HepG2 (cell line): ENCODE results near the gene PRMT5. TPM values are rescaled to one million over a fixed set of nuclear protein-coding genes. Genes with fewer than 3 reads are reported as not detected.

Source experiments
- ATAC-seq: fragments of 200-7000 bp; cut with Tn5 transposase; 3 replicates; pipeline ENCODE4 v1.9.1; 2020; ENCODE audit warnings: mild to moderate bottlenecking, moderate library complexity
- BruUV-seq: library from RNA; stranded (reverse); fragments of 400-500 nt; replicated peaks from 2 replicates; lab custom pipeline; 2021; lab: Mats Ljungman, UMichigan
- CTCF ChIA-PET: fragments of 300-600 bp; formaldehyde crosslinking; extraction: SDS; loops from one replicate; lab custom pipeline; 2021; ENCODE audit warnings: low total read pairs, inconsistent platforms, low intra/inter-chr PET ratio; lab: Yijun Ruan, JAX
- POLR2A ChIA-PET: fragments of 350-600 bp; sonication (Branson Sonifier 250); formaldehyde crosslinking; loops from one replicate; lab custom pipeline; 2020; ENCODE audit warnings: antibody characterized with exemption, inconsistent platforms; lab: Yijun Ruan, JAX
- DNase-seq: peaks from one replicate; pipeline ENCODE4 v3.0.0-alpha.2; 2015; ENCODE audit warnings: low spot score
- FAIRE-seq: peaks from 3 replicates; lab custom pipeline; 2011; peaks lifted over from hg19 to GRCh38; lab: Jason Lieb, UNC
- H2AFZ ChIP-seq: one replicate; pipeline ENCODE4 v1.6.1; 2011; ENCODE audit warnings: low read length, inconsistent platforms
- H3K27ac ChIP-seq: fragments of 300-600 bp; 3 replicates; pipeline ENCODE4 v1.8.0; 2011; ENCODE audit warnings: mixed run types, mild to moderate bottlenecking, mixed read lengths, low read length, inconsistent platforms; ENCODE audit not compliant: insufficient read depth; ENCODE audit errors: extremely low read length
- H3K27me3 ChIP-seq, 2 experiments: fragments of 200-600 bp in 1 of 2; 2 replicates in 1 of 2; 3 replicates in 1 of 2; pipeline versions ENCODE4 v1.6.0 to v1.8.0; 2011; ENCODE audit warnings: low read length in 2 of 2, mild to moderate bottlenecking in 2 of 2, moderate library complexity in 2 of 2, inconsistent platforms in 1 of 2; ENCODE audit not compliant: insufficient read depth in 2 of 2, control insufficient read depth in 1 of 2
- H3K36me3 ChIP-seq, 2 experiments: fragments of 200-600 bp in 1 of 2; replicated peaks in 1 of 2; 2 replicates in 1 of 2; 3 replicates in 1 of 2; pipeline versions ENCODE4 v1.5.1 to v1.8.0; 2011; ENCODE audit warnings: low read length in 2 of 2, inconsistent platforms in 1 of 2; ENCODE audit not compliant: insufficient read depth in 2 of 2, control insufficient read depth in 1 of 2
- H3K4me1 ChIP-seq: 2 replicates; pipeline ENCODE4 v1.5.1; 2012; ENCODE audit warnings: low read length, inconsistent platforms; ENCODE audit not compliant: insufficient read depth
- H3K4me2 ChIP-seq: 2 replicates; pipeline ENCODE4 v1.6.0; 2011; ENCODE audit warnings: low read depth, low read length, inconsistent platforms
- H3K4me3 ChIP-seq, 3 experiments: fragments of 200-600 bp in 1 of 3; sonication (generic), shearing (Covaris generic) in 1 of 3; replicated peaks in 1 of 3; 2 replicates each; pipeline ENCODE4 v1.5.1; 2011 to 2016; ENCODE audit warnings: low read length in 3 of 3, inconsistent platforms in 2 of 3, low read depth in 2 of 3, mild to moderate bottlenecking in 2 of 3, control low read depth in 1 of 3, mixed read lengths in 1 of 3; ENCODE audit not compliant: insufficient read depth in 1 of 3
- H3K79me2 ChIP-seq: one replicate; pipeline ENCODE4 v1.6.1; 2011; ENCODE audit warnings: low read length, inconsistent platforms; ENCODE audit not compliant: insufficient read depth
- H3K9ac ChIP-seq: 2 replicates; pipeline ENCODE4 v1.6.0; 2011; ENCODE audit warnings: mild to moderate bottlenecking, low read depth, low read length, inconsistent platforms; ENCODE audit not compliant: insufficient read depth
- H3K9me3 ChIP-seq: 2 replicates; pipeline ENCODE4 v1.5.1; 2012; ENCODE audit warnings: mild to moderate bottlenecking, low read length
- H4K20me1 ChIP-seq: 2 replicates; pipeline ENCODE4 v1.6.0; 2011; ENCODE audit warnings: inconsistent platforms, mild to moderate bottlenecking, low read length, moderate library complexity; ENCODE audit not compliant: insufficient read depth
- CHD2 ChIP-seq: IDR thresholded peaks from 2 replicates; pipeline ENCODE4 v1.6.1; 2011; ENCODE audit warnings: low read depth, low read length, improper control_type of control experiment
- KDM6A ChIP-seq: IDR thresholded peaks from 2 replicates; pipeline ENCODE4 v1.6.1; 2016; ENCODE audit warnings: low read depth
- LBX2 ChIP-seq: sonication (generic); formaldehyde crosslinking; IDR thresholded peaks from 2 replicates; pipeline ENCODE4 v1.5.0; 2020; ENCODE audit warnings: missing genetic modification reagents, mild to moderate bottlenecking, borderline replicate concordance
- PRDM15 ChIP-seq: sonication (generic); formaldehyde crosslinking; IDR thresholded peaks from 2 replicates; pipeline ENCODE4 v1.4.0; 2020; ENCODE audit warnings: missing genetic modification reagents
- ZBTB3 ChIP-seq: sonication (generic); formaldehyde crosslinking; IDR thresholded peaks from 2 replicates; pipeline ENCODE4 v1.4.0; 2020; ENCODE audit warnings: low read depth, mild to moderate bottlenecking, moderate library complexity, missing genetic modification reagents, borderline replicate concordance
- ZNF275 ChIP-seq: sonication (generic); formaldehyde crosslinking; IDR thresholded peaks from 2 replicates; pipeline ENCODE4 v1.8.0; 2022; ENCODE audit warnings: missing genetic modification reagents, mild to moderate bottlenecking, inconsistent platforms, borderline replicate concordance
- ZNF432 ChIP-seq: sonication (generic); formaldehyde crosslinking; IDR thresholded peaks from 2 replicates; pipeline ENCODE4 v1.5.0; 2020; ENCODE audit warnings: missing genetic modification reagents, mild to moderate bottlenecking, borderline replicate concordance
- ZNF687 ChIP-seq: sonication (generic); formaldehyde crosslinking; IDR thresholded peaks from 2 replicates; pipeline ENCODE4 v1.5.1; 2020; ENCODE audit warnings: mild to moderate bottlenecking, missing genetic modification reagents, moderate library complexity
- ZNF709 ChIP-seq: sonication (generic); formaldehyde crosslinking; IDR thresholded peaks from 2 replicates; pipeline ENCODE4 v1.5.0; 2020; ENCODE audit warnings: mild to moderate bottlenecking, missing genetic modification reagents
- ZNF710 ChIP-seq: sonication (generic); formaldehyde crosslinking; IDR thresholded peaks from 2 replicates; pipeline ENCODE4 v1.5.0; 2020; ENCODE audit warnings: mild to moderate bottlenecking, missing genetic modification reagents, borderline replicate concordance
- ZNF713 ChIP-seq: sonication (generic); formaldehyde crosslinking; IDR thresholded peaks from 2 replicates; pipeline ENCODE4 v1.4.0; 2020; ENCODE audit warnings: mild to moderate bottlenecking, missing genetic modification reagents
- WGBS: methylation state at CpG from one replicate; pipeline ENCODE4 v1.1.6; 2017; ENCODE audit warnings: low lambda C conversion rate; 5-methylcytosine and 5-hydroxymethylcytosine counted together
- in situ Hi-C: cut with HindIII; loops from 2 replicates; pipeline ENCODE4 v1.10.0; 2017; ENCODE audit warnings: low pct_unique_long_range_greater_than_20kb; ENCODE audit not compliant: extremely low pct_ligation_motif_present
- intact Hi-C: fragments of 100-400 bp; cut with micrococcal nuclease; formaldehyde crosslinking; loops from one replicate; pipeline ENCODE4 v1.10.0; 2022; ENCODE audit not compliant: unreplicated experiment
- polyA plus RNA-seq, 8 experiments: library from polyadenylated mRNA; depleted of rRNA in 3 of 8; stranded (reverse) in 7 of 8; unstranded in 1 of 8; fragments of >200 nt; fragmentation: Illumina TruSeq in 4 of 8; extraction: Trizol in 4 of 8; gene quantifications; 2 replicates each; pipeline versions ENCODE4 v1.2.1 to v1.2.3, GENCODE V29; 2011 to 2016; ENCODE audit warnings: low read depth in 4 of 8, missing spikeins in 1 of 8, mixed read lengths in 1 of 8; ENCODE audit not compliant: insufficient read depth in 1 of 8
- total RNA-seq, 5 experiments: library from RNA; depleted of rRNA; stranded (reverse); fragments of >200 nt; fragmentation: Illumina TruSeq; extraction: Trizol; gene quantifications; 2 replicates each; pipeline ENCODE4 v1.2.3, GENCODE V29; 2016; ENCODE audit warnings: low read depth in 1 of 5

PRMT5 gene
- total and polyA plus RNA-seq, 2 of the 13 experiments (the other 11 are each of a cell fraction or from before 2014, with no cell fraction given), result 210 to 354 TPM

- Histone ChIP-seq H3K4me1 (peaks cover 56% of the 10 kb centered on the region), H3K79me2 (peaks cover 35% of the 10 kb centered on the region), H3K27ac (no peak overlapping the region), H3K9me3 (no peaks in the 10 kb centered on the region), H3K36me3 (peaks cover 34 to 51% of the 10 kb centered on the region in 2 experiments), H4K20me1 (peaks cover 22% of the 10 kb centered on the region), H2AFZ (no peak overlapping the region), H3K9ac (no peak overlapping the region), H3K27me3 (no peaks in the 10 kb centered on the region), H3K4me2 (no peak overlapping the region), H3K4me3 (no peak overlapping the region)
- 91% methylated on average over 2 of the region's 2 CpGs for WGBS
- DNase-seq, result no peak
- intact Hi-C loops (no loop called here), in situ Hi-C loops (no loop called here)
- no peak for ATAC-seq
- FAIRE-seq, result no peak
- BruUV-seq, result no TSS peak
- POLR2A ChIA-PET, result interaction anchor here (0.8 to 26.8 kb wide), 17 partner anchors 5 to 149 kb away, joined by 3 to 1670 read pairs (median 6); partner anchors contain the start of genes ACIN1, AJUBA, C14orf119 and CDH24
- CTCF ChIA-PET, result interaction anchor here (1.6 to 5.4 kb wide), 5 partner anchors 12 to 415 kb away, joined by 5 to 298 read pairs (median 8); partner anchors contain the start of genes AJUBA and CDH24
- TF ChIP-seq CHD2 (peak; percentile 40; the same call in 1 of the 2 replicates), ZBTB3 (CRISPR knock-in tag) (no peak), PRDM15 (no peak), ZNF687 (no peak), ZNF713 (no peak), ZNF275 (CRISPR knock-in tag) (no peak), KDM6A (CRISPR knock-in tag) (no peak), ZNF709 (CRISPR knock-in tag) (no peak), ZNF432 (CRISPR knock-in tag) (no peak), LBX2 (CRISPR knock-in tag) (0 out of 2 replicates have a peak, but pooled peaks have one; percentile 25), ZNF710 (CRISPR knock-in tag) (no peak)
Measured at GRCh38 chr14:22972313-22972930, 43.2 kb upstream of the PRMT5 start.
